Activated gamma-delta T cell treated with Interleukin-2 at 50 U/mL for 16 hours (primary cell): ENCODE results near the gene LRRC32.

Experiments used
- DNase-seq: peaks from one replicate; pipeline ENCODE4 v3.0.0-alpha.2; 2020

LRRC32 gene

GRCh38 chr11:76670485-76671236 lies at the start of gene LRRC32:
TSS of gene LRRC32 (minus strand) at chr11:76670747. CDS start at chr11:76665954, 4,793 bp downstream.
- DNase-seq = no peak

- DNase-seq = no peak
These were observed 49.1 kb upstream of the LRRC32 start for GRCh38 chr11:76719686-76720085.

- no peak for DNase-seq
These were observed 48.7 kb upstream of the LRRC32 start for GRCh38 chr11:76719281-76719680.

- no peak for DNase-seq
These were observed 47.3 kb upstream of the LRRC32 start for GRCh38 chr11:76717816-76718215.

GRCh38 chr11:76717369-76717768 lies 46.8 kb upstream of the LRRC32 start:
- DNase-seq = no peak

- no peak for DNase-seq
These were observed 45.7 kb upstream of the LRRC32 start for GRCh38 chr11:76716268-76716667.

- DNase-seq = no peak
These were observed 43.9 kb upstream of the LRRC32 start for GRCh38 chr11:76714493-76714892.

- no peak for DNase-seq
These were observed 43.0 kb upstream of the LRRC32 start for GRCh38 chr11:76713499-76713898.

GRCh38 chr11:76712125-76712524 lies 41.6 kb upstream of the LRRC32 start:
- DNase-seq = no peak

GRCh38 chr11:76709756-76710155 lies 39.2 kb upstream of the LRRC32 start:
- no peak for DNase-seq

GRCh38 chr11:76708972-76709660 lies 38.6 kb upstream of the LRRC32 start:
- no peak for DNase-seq

GRCh38 chr11:76707293-76707825 lies 36.8 kb upstream of the LRRC32 start:
- no peak for DNase-seq

- DNase-seq = no peak
These were observed 36.1 kb upstream of the LRRC32 start for GRCh38 chr11:76706667-76707066.

GRCh38 chr11:76705826-76706225 lies 35.3 kb upstream of the LRRC32 start:
- DNase-seq = no peak

GRCh38 chr11:76704171-76704948 lies 33.8 kb upstream of the LRRC32 start:
- DNase-seq = no peak

- no peak for DNase-seq
These were observed 33.2 kb upstream of the LRRC32 start for GRCh38 chr11:76703707-76704106.

GRCh38 chr11:76702336-76703128 lies 32.0 kb upstream of the LRRC32 start:
- no peak for DNase-seq

- DNase-seq = no peak
These were observed 30.9 kb upstream of the LRRC32 start for GRCh38 chr11:76701294-76702040.

- DNase-seq = no peak
These were observed 29.9 kb upstream of the LRRC32 start for GRCh38 chr11:76700177-76701100.

- no peak for DNase-seq
These were observed 29.0 kb upstream of the LRRC32 start for GRCh38 chr11:76699451-76700091.
